ENCODE data around the gene SUB1.
"Not testable (repeated sequence)": the region's sequence is repeated elsewhere in the genome, so short reads cannot be mapped to it uniquely, and the experiment has no call there.

The SUB1 gene

DNA sequence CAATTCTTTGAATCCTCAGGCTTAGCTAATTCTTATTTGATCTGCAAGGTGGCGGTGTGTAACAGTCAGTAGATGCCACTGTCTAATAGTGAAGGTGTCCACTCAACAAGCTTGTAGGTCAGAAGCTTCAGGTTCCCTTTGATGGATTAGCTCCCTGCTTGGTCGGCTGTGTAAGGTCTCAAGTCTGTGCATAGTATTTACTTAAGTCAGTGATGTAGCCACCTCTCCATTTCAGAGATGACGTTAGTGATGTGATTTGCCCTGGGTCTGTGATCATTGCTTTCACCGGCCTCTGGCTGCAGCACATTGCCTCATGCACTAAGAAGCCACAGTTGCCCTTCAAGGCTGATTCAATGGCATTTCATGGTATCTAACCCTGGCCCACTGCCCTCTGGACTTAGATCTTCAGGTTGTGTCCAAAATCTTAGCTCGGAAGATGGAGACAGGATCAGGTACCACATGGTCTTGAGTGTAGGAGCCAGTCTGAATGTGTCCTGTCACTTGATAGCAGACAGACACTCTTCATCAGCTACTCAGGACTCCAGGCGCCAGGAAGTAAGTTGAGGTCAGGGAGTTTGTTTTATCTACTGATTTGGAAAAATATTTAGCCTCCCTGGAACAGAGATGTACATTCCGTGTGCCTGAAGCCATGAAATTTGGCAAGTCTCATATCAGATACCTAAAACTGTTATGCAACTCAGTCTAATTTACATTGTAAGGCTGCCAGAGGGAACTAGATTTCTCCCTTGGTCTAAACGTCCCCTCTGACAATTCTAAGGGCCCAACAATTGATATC lies 42.9 kb downstream of the SUB1 start:
- Histone ChIP-seq H3K27ac (ENCODE audit: low read length) (no peak overlapping the region), H3K4me3 (ENCODE audit: low read depth in 1 of 2, low read length in 2 of 2) (no peak overlapping the region), H3K9me3 (ENCODE audit: control insufficient read depth in 1 of 2, low read length in 2 of 2) (no peaks in the 10 kb centered on the region), H3K36me3 (ENCODE audit: control insufficient read depth in 1 of 2, insufficient read depth in 2 of 2, low read length in 2 of 2) (no peaks in the 10 kb centered on the region), H3K27me3 (ENCODE audit: low read depth, low read length) (no peaks in the 10 kb centered on the region), H3K4me1 (ENCODE audit: control insufficient read depth in 1 of 2, insufficient read depth in 2 of 2, low read length in 2 of 2) (no peaks in the 10 kb centered on the region)

DNA sequence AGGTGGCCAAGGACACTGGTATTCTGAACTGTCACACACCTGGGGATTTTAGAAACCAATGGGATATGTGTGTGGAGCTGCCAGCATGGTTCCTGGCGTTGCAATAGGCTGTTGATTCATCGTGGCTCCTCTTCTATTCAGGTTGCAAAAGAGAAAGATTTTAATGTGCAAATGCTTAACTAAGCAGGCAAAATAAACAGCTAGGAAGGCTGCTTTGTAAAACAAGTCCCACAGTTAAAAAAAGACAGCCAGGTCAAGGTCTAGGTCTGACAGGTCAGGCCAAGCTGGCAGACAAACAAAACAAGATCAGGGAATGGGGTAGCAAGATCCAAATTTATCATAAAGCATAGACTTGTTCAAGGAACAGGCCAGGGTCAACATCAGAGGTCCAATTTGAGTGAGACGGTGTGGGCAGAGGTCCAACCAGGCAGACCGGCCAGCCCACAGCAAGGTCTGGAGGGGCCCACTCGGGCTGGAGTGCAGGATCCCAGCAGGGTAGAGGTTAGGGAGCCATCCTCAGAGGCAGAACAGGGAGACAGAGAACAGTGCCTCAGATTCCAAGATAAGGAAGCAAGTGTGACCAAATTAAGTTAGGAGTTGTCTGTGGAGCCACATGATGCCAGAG lies 45.6 kb downstream of the SUB1 start:
- Histone ChIP-seq H3K27ac (ENCODE audit: low read length) (no peak overlapping the region), H3K36me3 (ENCODE audit: control insufficient read depth in 1 of 2, insufficient read depth in 2 of 2, low read length in 2 of 2) (no peaks in the 10 kb centered on the region), H3K27me3 (ENCODE audit: low read depth, low read length) (no peaks in the 10 kb centered on the region), H3K9me3 (ENCODE audit: control insufficient read depth in 1 of 2, low read length in 2 of 2) (no peaks in the 10 kb centered on the region), H3K4me1 (ENCODE audit: control insufficient read depth in 1 of 2, insufficient read depth in 2 of 2, low read length in 2 of 2) (no peaks in the 10 kb centered on the region), H3K4me3 (ENCODE audit: low read depth in 1 of 2, low read length in 2 of 2) (no peak overlapping the region)

DNA sequence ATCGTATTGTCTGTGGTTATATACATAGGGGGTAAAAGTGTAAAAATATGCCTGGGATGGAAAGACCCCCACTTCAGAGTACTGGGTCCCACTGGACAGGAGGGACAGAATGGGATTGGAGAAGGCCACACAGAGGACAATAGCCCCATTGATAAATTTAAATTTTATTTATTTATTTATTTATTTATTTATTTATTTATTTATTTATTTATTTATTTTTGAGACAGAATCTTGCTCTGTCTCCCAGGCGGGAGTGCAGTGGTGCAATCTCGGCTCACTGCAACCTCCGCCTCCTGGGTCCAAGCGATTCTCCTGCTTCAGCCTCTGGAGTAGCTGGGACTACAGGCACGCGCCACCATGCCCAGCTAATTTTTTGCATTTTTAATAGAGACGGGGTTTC lies 47.7 kb downstream of the SUB1 start:
- not testable (repeated sequence) for H3K27me3 ChIP-seq (ENCODE audit: low read depth, low read length); H3K9me3 ChIP-seq (ENCODE audit: control insufficient read depth in 1 of 2, low read length in 2 of 2); H3K4me3 ChIP-seq (ENCODE audit: low read depth in 1 of 2, low read length in 2 of 2); H3K36me3 ChIP-seq (ENCODE audit: control insufficient read depth in 1 of 2, insufficient read depth in 2 of 2, low read length in 2 of 2); H3K4me1 ChIP-seq (ENCODE audit: control insufficient read depth in 1 of 2, insufficient read depth in 2 of 2, low read length in 2 of 2); H3K27ac ChIP-seq (ENCODE audit: low read length)

DNA sequence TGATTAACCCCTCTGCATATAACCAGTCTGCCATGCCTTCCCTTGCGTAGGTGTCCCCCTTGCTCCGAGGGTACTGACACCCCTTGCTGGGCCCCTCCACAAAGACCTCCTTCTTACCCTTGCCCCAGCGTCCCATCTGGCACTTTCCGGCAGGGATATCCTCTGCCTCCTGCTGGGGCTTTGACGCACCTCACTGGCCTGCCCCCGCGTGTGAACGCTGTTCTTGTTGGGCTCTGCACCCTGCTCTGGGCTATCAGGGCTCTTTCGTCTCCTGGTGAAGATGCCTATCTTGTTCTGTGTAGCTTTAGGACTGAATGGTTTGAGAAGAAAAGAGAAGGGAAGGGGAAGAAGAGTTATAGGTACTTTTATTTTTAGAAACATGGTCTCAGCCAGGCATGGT lies 53.0 kb downstream of the SUB1 start:
- H3K36me3 ChIP-seq (ENCODE audit: control insufficient read depth in 1 of 2, insufficient read depth in 2 of 2, low read length in 2 of 2): no peaks in the 10 kb centered on the region
- no peaks in the 10 kb centered on the region for H3K9me3 ChIP-seq (ENCODE audit: control insufficient read depth in 1 of 2, low read length in 2 of 2)
- H3K27me3 ChIP-seq (ENCODE audit: low read depth, low read length): no peaks in the 10 kb centered on the region
- H3K4me1 ChIP-seq (ENCODE audit: control insufficient read depth in 1 of 2, insufficient read depth in 2 of 2, low read length in 2 of 2): no peaks in the 10 kb centered on the region
- H3K27ac ChIP-seq (ENCODE audit: low read length): no peak overlapping the region
- H3K4me3 ChIP-seq (ENCODE audit: low read depth in 1 of 2, low read length in 2 of 2): no peak overlapping the region

DNA sequence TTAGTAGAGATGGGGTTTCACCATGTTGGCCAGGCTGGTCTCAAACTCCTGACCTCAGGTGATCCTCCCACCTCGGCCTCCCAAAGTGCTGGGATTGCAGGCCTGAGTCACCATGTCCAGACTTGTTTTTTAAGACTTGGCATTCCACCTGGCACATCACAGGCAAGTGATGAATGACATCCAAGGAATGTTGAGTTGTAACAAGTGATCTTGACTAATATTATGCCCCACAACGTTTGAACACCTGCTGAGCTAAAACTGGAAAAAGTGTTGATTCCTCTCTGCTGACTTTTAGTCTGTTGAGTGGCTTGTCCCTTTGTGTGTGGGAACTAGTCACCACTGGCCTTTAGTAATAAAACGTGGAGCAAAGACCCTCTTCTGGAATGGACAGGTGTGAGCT lies 54.6 kb downstream of the SUB1 start:
- no peak overlapping the region for H3K27ac ChIP-seq (ENCODE audit: low read length)
- no peak overlapping the region for H3K4me3 ChIP-seq (ENCODE audit: low read depth in 1 of 2, low read length in 2 of 2)
- no peaks in the 10 kb centered on the region for H3K27me3 ChIP-seq (ENCODE audit: low read depth, low read length)
- H3K36me3 ChIP-seq (ENCODE audit: control insufficient read depth in 1 of 2, insufficient read depth in 2 of 2, low read length in 2 of 2): no peaks in the 10 kb centered on the region
- H3K9me3 ChIP-seq (ENCODE audit: control insufficient read depth in 1 of 2, low read length in 2 of 2): no peaks in the 10 kb centered on the region
- H3K4me1 ChIP-seq (ENCODE audit: control insufficient read depth in 1 of 2, insufficient read depth in 2 of 2, low read length in 2 of 2): no peaks in the 10 kb centered on the region

DNA sequence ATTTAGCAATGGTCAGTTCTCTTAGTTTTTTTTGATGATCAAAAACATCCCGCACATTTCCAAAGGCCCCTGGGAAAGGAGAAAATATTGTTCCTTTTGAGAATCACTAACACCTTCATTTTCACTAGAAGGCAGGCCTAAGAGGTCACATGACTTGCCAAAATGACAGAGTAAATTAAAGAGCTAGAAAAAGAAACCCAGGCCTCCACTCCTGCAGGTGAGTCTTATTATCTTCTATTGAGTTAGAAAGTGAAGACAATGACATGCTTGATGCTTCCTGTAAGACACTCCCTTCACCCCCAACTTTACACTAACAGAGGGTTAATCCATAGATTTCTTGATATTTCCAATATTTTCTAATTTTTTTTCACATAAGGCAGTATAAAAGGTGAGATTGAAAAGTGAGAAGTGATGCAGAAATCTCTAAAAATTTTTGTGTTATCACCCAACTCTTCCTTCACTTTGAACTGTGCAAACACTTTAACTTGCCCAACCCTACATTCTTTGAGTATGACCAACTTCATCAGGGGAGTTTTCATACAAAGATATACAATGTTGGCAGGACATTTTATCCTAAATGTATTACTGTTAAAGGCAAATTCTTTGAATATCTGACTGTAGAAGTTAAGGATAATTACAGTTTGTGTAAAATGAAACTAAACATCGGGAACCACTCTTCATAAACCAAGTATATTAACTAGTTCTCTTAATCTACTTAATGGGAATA lies 57.1 kb downstream of the SUB1 start:
- H3K4me3 ChIP-seq (ENCODE audit: low read depth in 1 of 2, low read length in 2 of 2): no peak overlapping the region
- no peak overlapping the region for H3K27ac ChIP-seq (ENCODE audit: low read length)
- H3K27me3 ChIP-seq (ENCODE audit: low read depth, low read length): no peaks in the 10 kb centered on the region
- no peaks in the 10 kb centered on the region for H3K9me3 ChIP-seq (ENCODE audit: control insufficient read depth in 1 of 2, low read length in 2 of 2)
- no peaks in the 10 kb centered on the region for H3K4me1 ChIP-seq (ENCODE audit: control insufficient read depth in 1 of 2, insufficient read depth in 2 of 2, low read length in 2 of 2)
- no peaks in the 10 kb centered on the region for H3K36me3 ChIP-seq (ENCODE audit: control insufficient read depth in 1 of 2, insufficient read depth in 2 of 2, low read length in 2 of 2)

DNA sequence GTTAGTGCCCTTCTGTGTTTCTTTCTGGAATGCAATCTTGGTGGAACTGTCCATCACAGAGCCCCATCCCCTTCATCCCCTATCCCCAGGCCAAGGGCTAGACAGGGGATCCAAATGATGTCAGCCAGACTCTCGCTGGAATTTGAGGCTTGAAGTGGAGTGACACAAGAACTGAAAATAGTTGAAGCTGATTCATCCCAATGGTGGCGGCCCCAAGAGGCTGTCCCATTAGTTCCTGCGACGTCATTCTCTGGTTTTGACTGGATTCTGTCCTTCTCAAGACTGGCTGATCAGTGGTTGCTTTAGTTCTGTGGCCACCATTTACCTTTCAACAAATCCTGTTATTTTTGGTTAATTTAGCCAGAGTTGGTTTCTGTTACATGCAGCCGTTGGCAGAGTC lies 59.9 kb downstream of the SUB1 start:
- H3K4me3 ChIP-seq (ENCODE audit: low read depth in 1 of 2, low read length in 2 of 2): no peak overlapping the region
- H3K9me3 ChIP-seq (ENCODE audit: control insufficient read depth in 1 of 2, low read length in 2 of 2): no peaks in the 10 kb centered on the region
- H3K27me3 ChIP-seq (ENCODE audit: low read depth, low read length): no peaks in the 10 kb centered on the region
- no peak overlapping the region for H3K27ac ChIP-seq (ENCODE audit: low read length)
- H3K36me3 ChIP-seq (ENCODE audit: control insufficient read depth in 1 of 2, insufficient read depth in 2 of 2, low read length in 2 of 2): no peaks in the 10 kb centered on the region
- H3K4me1 ChIP-seq (ENCODE audit: control insufficient read depth in 1 of 2, insufficient read depth in 2 of 2, low read length in 2 of 2): no peaks in the 10 kb centered on the region

DNA sequence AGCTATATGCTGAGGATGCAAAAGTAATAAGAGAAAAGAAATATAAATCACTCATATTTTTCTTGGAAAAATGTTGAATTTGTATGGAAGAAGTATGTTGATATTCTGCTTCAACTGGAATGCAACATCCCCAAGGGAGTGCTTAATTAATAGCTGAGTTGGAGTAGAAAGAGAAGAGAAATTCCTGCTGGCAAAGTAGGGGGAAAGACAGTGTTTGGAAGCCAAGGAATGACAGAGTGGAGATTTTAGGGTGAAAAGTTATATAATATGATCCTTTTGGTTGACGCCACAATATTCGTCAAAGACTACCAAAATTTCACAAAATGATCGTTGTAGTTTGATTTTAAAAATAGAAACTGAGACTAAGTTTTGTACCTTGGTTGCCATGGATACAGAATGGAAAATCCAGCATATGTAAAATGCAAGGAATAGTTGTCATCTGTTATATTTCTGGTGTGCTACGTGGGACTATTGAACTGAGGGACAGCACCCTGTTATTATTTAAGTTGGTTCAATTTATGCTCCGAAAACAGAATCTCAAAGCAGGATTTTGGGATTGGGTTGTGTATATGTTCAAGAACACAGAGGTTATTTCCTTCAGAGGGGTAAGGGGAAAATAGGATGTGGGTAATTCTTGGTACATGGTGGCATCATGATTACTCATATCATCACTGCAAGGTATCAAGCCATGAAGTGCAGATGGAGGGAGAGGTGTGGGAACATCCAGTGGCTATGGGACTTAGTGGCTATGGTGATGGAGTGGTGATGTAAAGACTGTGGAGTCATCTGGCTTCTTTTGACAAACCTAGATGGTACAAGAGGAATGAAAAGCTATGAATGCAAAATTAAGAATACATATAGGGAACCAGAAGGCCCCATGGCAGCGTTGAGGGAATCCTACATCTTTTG lies 61.0 kb downstream of the SUB1 start:
- Histone ChIP-seq H3K4me3 (ENCODE audit: low read depth in 1 of 2, low read length in 2 of 2) (no peak overlapping the region), H3K9me3 (ENCODE audit: control insufficient read depth in 1 of 2, low read length in 2 of 2) (no peaks in the 10 kb centered on the region), H3K27me3 (ENCODE audit: low read depth, low read length) (no peaks in the 10 kb centered on the region), H3K36me3 (ENCODE audit: control insufficient read depth in 1 of 2, insufficient read depth in 2 of 2, low read length in 2 of 2) (no peaks in the 10 kb centered on the region), H3K4me1 (ENCODE audit: control insufficient read depth in 1 of 2, insufficient read depth in 2 of 2, low read length in 2 of 2) (no peaks in the 10 kb centered on the region), H3K27ac (ENCODE audit: low read length) (no peak overlapping the region)

DNA sequence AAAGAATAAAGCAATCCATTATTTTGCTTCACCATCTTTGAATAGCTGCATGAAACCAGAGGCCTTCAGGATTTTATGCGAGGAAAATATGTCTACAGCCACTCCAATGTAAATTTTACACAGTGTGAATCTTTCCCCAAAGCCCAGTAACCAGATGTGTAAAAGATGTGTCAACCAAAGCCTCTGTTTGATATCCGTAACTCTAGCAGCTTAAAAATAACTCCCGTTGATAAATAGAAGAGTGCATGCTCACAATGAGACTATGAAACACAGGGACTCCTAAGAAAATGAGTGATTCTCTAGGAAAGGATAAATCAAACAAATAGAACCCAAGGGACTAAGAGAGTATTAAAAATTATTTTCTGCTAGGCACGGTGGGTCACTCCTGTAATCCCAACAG lies 65.7 kb downstream of the SUB1 start:
- H3K27ac ChIP-seq (ENCODE audit: low read length): no peak overlapping the region
- H3K36me3 ChIP-seq (ENCODE audit: control insufficient read depth in 1 of 2, insufficient read depth in 2 of 2, low read length in 2 of 2): no peaks in the 10 kb centered on the region
- no peaks in the 10 kb centered on the region for H3K9me3 ChIP-seq (ENCODE audit: control insufficient read depth in 1 of 2, low read length in 2 of 2)
- no peaks in the 10 kb centered on the region for H3K27me3 ChIP-seq (ENCODE audit: low read depth, low read length)
- H3K4me3 ChIP-seq (ENCODE audit: low read depth in 1 of 2, low read length in 2 of 2): no peak overlapping the region
- H3K4me1 ChIP-seq (ENCODE audit: control insufficient read depth in 1 of 2, insufficient read depth in 2 of 2, low read length in 2 of 2): no peaks in the 10 kb centered on the region

DNA sequence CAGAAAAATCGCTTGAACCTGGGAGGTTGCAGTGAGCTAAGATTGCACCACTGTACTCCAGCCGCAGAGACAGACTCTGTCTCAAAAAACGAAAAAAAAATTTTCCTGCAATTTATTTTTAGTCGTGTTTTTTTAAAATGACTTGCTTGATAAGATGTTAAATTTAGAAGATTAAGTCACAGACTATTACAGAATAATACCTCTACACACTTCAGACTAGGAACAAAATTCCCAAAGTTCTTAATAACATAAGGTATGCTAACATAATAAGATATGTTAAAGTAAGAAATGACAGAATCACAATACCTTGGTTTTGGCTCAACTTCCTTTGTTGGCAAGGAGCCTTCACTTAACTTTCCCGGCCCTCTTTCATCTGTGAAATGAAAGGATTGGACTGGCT lies 66.3 kb downstream of the SUB1 start:
- H3K4me1 ChIP-seq (ENCODE audit: control insufficient read depth in 1 of 2, insufficient read depth in 2 of 2, low read length in 2 of 2): no peaks in the 10 kb centered on the region
- no peak overlapping the region for H3K4me3 ChIP-seq (ENCODE audit: low read depth in 1 of 2, low read length in 2 of 2)
- no peak overlapping the region for H3K27ac ChIP-seq (ENCODE audit: low read length)
- no peaks in the 10 kb centered on the region for H3K9me3 ChIP-seq (ENCODE audit: control insufficient read depth in 1 of 2, low read length in 2 of 2)
- H3K36me3 ChIP-seq (ENCODE audit: control insufficient read depth in 1 of 2, insufficient read depth in 2 of 2, low read length in 2 of 2): no peaks in the 10 kb centered on the region
- H3K27me3 ChIP-seq (ENCODE audit: low read depth, low read length): no peaks in the 10 kb centered on the region
